Right atrium auricular region (tissue), 2 donors: ENCODE measurements around the gene DNAJA3. TPM values are rescaled to one million over a fixed set of nuclear protein-coding genes. Genes with fewer than 3 reads are reported as not detected.

Experiments
- DNase-seq: peaks from one replicate; pipeline ENCODE4 v3.0.0-alpha.2; 2019; ENCODE audit warnings: low spot score
- H3K27ac ChIP-seq, 2 donors: fragments of 200-600 bp; sonication (generic); 1 replicate in 1 of 2; 2 replicates in 1 of 2; pipeline ENCODE4 v1.5.1; 2016 to 2019
- H3K27me3 ChIP-seq, 2 donors: fragments of 200-600 bp; sonication (generic); one replicate each; pipeline versions ENCODE4 v1.5.1 to v1.6.0; 2017 to 2019
- H3K36me3 ChIP-seq: fragments of 200-600 bp; sonication (generic); one replicate; pipeline ENCODE4 v1.5.1; 2016
- H3K4me1 ChIP-seq, 2 donors: fragments of 200-600 bp; sonication (generic); one replicate each; pipeline versions ENCODE4 v1.5.1 to v1.6.0; 2017 to 2019
- H3K4me3 ChIP-seq, 2 donors: fragments of 200-600 bp; sonication (generic); 1 replicate in 1 of 2; 2 replicates in 1 of 2; pipeline ENCODE4 v1.5.1; 2017 to 2019; ENCODE audit warnings: mild to moderate bottlenecking in 1 of 2, moderate library complexity in 1 of 2
- H3K9me3 ChIP-seq, 2 donors: fragments of 200-600 bp; sonication (generic); one replicate each; pipeline ENCODE4 v1.5.1; 2019
- total RNA-seq, 2 donors: library from RNA; depleted of rRNA; stranded (reverse); fragments of >200 nt; gene quantifications; one replicate each; pipeline ENCODE4 v1.1.0, GENCODE V29; 2016
- TF ChIP-seq, protein P1 (sequence below), 2 donors: fragments of 200-600 bp; sonication (generic); IDR thresholded peaks; one replicate each; pipeline ENCODE4 v1.5.1; 2019; ENCODE audit warnings: antibody characterized with exemption in 2 of 2

DNAJA3 gene
- total RNA-seq, 2 donors from 2014 or later, result 47.6 to 50.5 TPM

DNA sequence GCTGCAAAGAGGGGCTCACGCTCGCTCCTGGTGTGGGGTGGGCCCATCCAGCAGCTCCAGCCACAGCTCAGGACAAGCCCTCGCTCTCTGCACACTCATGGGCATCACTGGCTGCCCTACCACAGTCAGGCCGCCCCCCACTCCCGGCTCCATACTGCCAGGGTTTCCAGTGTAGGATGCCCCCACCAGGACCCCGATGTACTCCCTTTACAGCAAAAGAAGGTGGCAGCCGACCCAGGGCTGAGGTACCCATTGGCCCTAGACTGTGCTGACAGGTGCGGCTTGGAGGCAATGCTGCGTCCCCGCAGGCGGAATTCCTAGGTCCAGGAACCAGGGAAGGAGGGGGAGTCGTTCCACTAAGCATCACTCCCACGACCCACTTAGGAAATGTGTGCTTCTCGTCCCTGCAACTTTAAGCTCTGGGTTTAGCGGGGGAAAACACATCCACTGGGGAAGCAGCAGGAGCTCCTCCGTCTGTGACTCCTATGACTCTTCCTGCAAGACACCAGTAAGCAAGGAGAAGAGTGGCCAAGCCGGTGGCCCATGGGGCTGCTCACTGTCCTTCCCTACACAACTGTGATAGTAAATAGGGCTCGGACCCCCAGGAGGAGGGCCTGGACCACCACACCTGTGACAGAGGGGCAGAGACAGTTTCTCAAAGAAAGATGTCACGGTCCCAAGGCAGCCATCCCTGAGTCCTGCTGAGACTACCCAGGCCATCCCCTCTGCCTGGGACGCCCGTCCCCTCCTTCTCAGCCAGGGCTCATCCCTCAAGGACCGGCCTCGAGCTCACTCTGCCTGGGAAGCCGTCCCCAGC is 22.3 kb upstream of the DNAJA3 start:
- DNase-seq, result no peak
- Histone ChIP-seq H3K9me3 (no peaks in the 10 kb centered on the region), H3K4me1 (peaks cover 0 to 13% of the 10 kb centered on the region in 2 donors), H3K4me3 (no peak overlapping the region), H3K36me3 (peaks cover 16% of the 10 kb centered on the region), H3K27ac (no peak overlapping the region), H3K27me3 (no peaks in the 10 kb centered on the region)
- TF ChIP-seq, protein P1, sequence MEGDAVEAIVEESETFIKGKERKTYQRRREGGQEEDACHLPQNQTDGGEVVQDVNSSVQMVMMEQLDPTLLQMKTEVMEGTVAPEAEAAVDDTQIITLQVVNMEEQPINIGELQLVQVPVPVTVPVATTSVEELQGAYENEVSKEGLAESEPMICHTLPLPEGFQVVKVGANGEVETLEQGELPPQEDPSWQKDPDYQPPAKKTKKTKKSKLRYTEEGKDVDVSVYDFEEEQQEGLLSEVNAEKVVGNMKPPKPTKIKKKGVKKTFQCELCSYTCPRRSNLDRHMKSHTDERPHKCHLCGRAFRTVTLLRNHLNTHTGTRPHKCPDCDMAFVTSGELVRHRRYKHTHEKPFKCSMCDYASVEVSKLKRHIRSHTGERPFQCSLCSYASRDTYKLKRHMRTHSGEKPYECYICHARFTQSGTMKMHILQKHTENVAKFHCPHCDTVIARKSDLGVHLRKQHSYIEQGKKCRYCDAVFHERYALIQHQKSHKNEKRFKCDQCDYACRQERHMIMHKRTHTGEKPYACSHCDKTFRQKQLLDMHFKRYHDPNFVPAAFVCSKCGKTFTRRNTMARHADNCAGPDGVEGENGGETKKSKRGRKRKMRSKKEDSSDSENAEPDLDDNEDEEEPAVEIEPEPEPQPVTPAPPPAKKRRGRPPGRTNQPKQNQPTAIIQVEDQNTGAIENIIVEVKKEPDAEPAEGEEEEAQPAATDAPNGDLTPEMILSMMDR (IDR thresholded peaks at IDR 0.05), result no peak

DNA sequence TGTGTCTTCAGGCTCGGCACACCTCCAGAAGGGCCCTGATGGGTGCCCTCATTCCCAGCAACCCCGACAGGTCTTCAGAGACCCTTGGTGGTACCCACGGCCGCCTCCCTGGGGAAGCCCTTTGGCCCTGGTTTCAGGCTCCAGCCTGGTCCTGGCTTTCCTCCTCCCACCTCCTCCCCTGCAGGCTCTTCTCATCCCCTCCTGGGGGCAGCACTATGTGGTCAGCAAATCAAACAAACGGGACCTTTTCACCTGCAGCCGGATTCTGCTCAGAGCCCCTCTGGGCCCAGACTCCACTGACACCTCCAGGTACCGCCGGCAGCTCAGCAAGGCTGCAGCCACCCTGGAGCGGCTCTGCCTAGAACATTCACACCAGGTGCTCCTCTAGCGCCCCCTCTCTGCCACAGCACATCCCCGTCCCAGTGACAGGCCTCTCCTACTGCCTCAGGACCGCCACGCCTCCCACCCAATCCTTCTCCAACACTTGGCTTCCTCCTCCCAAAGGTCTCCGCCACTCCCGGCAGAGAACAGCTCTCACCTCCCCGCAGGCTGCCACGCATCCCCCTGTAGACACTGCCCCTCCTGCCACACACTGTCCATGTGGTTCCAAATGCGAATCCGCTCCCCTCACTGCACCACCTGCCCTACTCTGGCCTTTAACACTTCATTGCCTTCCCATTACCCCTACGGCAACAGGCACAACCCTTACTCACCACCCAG is 21.3 kb upstream of the DNAJA3 start:
- Histone ChIP-seq H3K36me3 (peaks cover 16% of the 10 kb centered on the region), H3K27me3 (no peaks in the 10 kb centered on the region), H3K9me3 (no peaks in the 10 kb centered on the region), H3K4me3 (no peak overlapping the region), H3K27ac (no peak overlapping the region), H3K4me1 (peaks cover 0 to 24% of the 10 kb centered on the region in 2 donors)
- TF ChIP-seq, protein P1 (IDR thresholded peaks at IDR 0.05), result peak; percentile 42 to 63
- DNase-seq, result no peak

DNA sequence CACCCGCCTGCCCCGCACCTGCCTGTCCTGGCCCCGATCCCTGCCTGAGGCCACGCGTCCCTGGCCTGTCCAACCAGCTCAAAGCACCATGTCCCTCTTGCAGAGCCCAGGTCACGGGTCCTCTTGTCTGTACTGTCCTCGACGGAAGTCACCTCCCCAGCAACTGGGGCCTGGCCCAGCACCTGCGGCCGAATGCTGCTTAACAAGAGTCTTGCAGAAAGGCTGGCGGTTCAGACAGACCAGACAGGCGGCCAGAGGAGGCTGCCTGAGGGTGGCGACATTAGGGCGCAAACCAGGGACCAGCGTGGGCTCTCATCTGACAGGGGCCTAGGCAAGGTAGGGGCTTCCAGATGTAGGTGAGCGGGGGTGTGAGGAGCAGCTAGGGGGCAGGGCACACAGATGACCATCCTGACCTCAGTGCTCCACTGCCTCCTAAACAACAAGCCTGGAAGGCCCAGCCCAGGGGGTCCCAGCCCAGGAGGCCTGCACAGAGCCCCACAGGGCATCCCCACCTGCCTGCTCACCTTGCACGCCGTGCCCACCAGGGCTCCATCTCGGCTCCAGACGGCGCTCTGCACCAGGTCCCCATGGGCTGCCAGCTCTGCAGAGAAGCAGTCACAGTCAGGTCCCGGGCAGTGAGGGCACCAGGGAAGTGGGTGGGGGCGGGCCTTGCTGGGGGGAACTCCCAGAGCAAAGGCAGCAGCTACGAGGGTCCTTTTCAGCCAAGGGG is 20.5 kb upstream of the DNAJA3 start:
- H3K9me3 ChIP-seq, result no peaks in the 10 kb centered on the region
- DNase-seq, result no peak
- peaks cover 16% of the 10 kb centered on the region for H3K36me3 ChIP-seq
- H3K4me1 ChIP-seq, result peaks cover 0 to 30% of the 10 kb centered on the region in 2 donors
- no peak overlapping the region for H3K27ac ChIP-seq
- no peak overlapping the region for H3K4me3 ChIP-seq
- no peaks in the 10 kb centered on the region for H3K27me3 ChIP-seq
- TF ChIP-seq, protein P1 (IDR thresholded peaks at IDR 0.05), result no peak

DNA sequence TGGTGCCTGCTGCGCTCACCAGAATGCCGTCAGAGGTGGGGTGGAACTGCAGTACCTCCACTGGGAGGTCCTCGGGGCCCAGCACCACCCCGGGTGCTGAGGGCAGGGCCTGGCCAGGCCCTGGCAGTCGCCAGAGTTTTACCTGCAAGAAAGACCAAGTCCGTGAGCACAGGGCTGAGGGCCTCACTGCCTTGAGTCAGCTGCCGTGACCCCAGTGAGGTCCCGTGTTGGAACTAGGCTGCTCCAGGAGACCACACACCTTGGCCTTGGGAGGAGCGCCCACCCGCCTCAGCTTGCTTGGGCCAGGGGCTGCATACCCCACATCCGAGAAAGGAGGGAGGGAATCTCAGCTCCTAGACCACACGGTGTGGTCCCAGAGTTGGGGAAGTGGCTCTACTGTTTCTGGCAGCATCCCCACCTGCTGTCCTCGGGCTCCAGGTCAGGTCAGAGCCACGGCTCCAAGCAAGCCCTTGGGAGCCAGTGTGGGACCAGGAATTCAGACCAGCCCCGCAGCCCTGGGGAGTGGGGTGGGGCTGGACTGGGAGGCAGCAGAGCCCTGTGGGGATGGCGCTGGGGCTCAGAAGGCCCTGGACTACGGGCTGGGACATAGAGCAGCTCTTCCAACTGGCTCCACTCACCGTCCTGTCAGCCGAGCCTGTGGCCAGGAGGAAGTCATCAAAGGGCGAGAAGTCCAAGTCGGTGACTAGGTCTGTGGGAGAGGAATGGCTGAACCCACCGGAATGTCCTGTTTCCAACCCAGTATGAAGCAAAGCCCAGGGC is 17.9 kb upstream of the DNAJA3 start:
- TF ChIP-seq, protein P1 (IDR thresholded peaks at IDR 0.05), result no peak
- no peak for DNase-seq
- peaks cover 16% of the 10 kb centered on the region for H3K36me3 ChIP-seq
- no peaks in the 10 kb centered on the region for H3K27me3 ChIP-seq
- H3K4me1 ChIP-seq, result peaks cover 0 to 46% of the 10 kb centered on the region in 2 donors
- no peak overlapping the region for H3K4me3 ChIP-seq
- H3K9me3 ChIP-seq, result no peaks in the 10 kb centered on the region
- no peak overlapping the region for H3K27ac ChIP-seq

DNA sequence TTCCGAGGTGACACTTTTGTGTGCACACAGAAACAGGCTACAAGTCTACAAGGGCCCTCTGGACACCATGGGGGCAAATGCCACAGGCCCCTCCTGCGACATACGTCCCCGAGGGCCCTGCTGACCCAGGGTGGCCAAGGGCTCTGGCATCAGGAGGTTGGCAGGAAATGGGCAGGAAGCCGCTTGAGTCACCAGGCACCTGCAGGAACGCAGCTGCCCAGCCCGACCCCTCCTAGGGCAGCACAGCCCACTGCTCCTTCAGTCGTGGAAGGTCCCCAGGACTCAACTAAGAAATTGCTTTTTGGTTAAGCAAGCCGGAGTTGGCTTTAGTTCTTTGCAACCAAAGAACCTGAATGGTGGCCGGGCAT is 17.4 kb upstream of the DNAJA3 start:
- TF ChIP-seq, protein P1 (IDR thresholded peaks at IDR 0.05), result no peak
- no peaks in the 10 kb centered on the region for H3K9me3 ChIP-seq
- DNase-seq, result no peak
- no peak overlapping the region for H3K27ac ChIP-seq
- H3K4me3 ChIP-seq, result no peak overlapping the region
- peaks cover 16% of the 10 kb centered on the region for H3K36me3 ChIP-seq
- no peaks in the 10 kb centered on the region for H3K27me3 ChIP-seq
- peaks cover 0 to 43% of the 10 kb centered on the region in 2 donors for H3K4me1 ChIP-seq
